HEK293 (cell line): Measurements from ENCODE around the gene S100A2.

ENCODE experiments used
- CTCF ChIP-seq: fragments of 450-650 bp; formaldehyde crosslinking; IDR thresholded peaks from 2 replicates; pipeline ENCODE4 v1.5.1; 2016; ENCODE audit warnings: missing biosample characterization, missing genetic modification characterization
- IKZF3 ChIP-seq: fragments of 450-650 bp; IDR thresholded peaks from 2 replicates; pipeline ENCODE4 v1.5.0; 2018; ENCODE audit warnings: missing biosample characterization, mild to moderate bottlenecking, missing genetic modification characterization, moderate library complexity
- SP2 ChIP-seq: fragments of 450-650 bp; formaldehyde crosslinking; IDR thresholded peaks from 2 replicates; pipeline ENCODE4 v1.5.1; 2016; ENCODE audit warnings: missing biosample characterization, missing genetic modification characterization
- TSHZ1 ChIP-seq: fragments of 450-650 bp; formaldehyde crosslinking; IDR thresholded peaks from 2 replicates; pipeline ENCODE4 v1.5.1; 2016; ENCODE audit warnings: missing biosample characterization, missing genetic modification characterization, borderline replicate concordance
- ZBTB49 ChIP-seq: fragments of 450-650 bp; formaldehyde crosslinking; IDR thresholded peaks from 2 replicates; pipeline ENCODE4 v1.5.1; 2016; ENCODE audit warnings: missing biosample characterization, missing genetic modification characterization, low read depth
- ZNF239 ChIP-seq: fragments of 450-650 bp; formaldehyde crosslinking; IDR thresholded peaks from 2 replicates; pipeline ENCODE4 v1.5.1; 2016; ENCODE audit warnings: missing biosample characterization, missing genetic modification characterization
- ZNF24 ChIP-seq: fragments of 450-650 bp; formaldehyde crosslinking; IDR thresholded peaks from 2 replicates; pipeline ENCODE4 v1.5.1; 2016; ENCODE audit warnings: missing biosample characterization, missing genetic modification characterization
- ZNF530 ChIP-seq: fragments of 450-650 bp; formaldehyde crosslinking; IDR thresholded peaks from 2 replicates; pipeline ENCODE4 v1.5.1; 2016; ENCODE audit warnings: low read depth, missing biosample characterization, missing genetic modification characterization
- ZNF76 ChIP-seq: fragments of 450-650 bp; formaldehyde crosslinking; IDR thresholded peaks from 2 replicates; pipeline ENCODE4; 2016; ENCODE audit warnings: low read depth, missing biosample characterization, missing genetic modification characterization, borderline replicate concordance

- TF ChIP-seq ZNF24 = no peak
- no peak for TF ChIP-seq CTCF (tag by site-specific recombination)
- TF ChIP-seq ZNF239 = no peak
- TF ChIP-seq SP2 (tag by site-specific recombination) = no peak
- no peak for TF ChIP-seq ZNF76 (tag by site-specific recombination)
- no peak for TF ChIP-seq TSHZ1 (tag by site-specific recombination)
- no peak for TF ChIP-seq ZBTB49 (tag by site-specific recombination)
- no peak for TF ChIP-seq ZNF530 (tag by site-specific recombination)
- TF ChIP-seq IKZF3 (tag by site-specific recombination) = no peak
Measured at GRCh38 chr1:153577624-153578051, 12.0 kb upstream of the S100A2 start.
